ENCODE data around the gene ARMH2. TPM values are rescaled to one million over a fixed set of nuclear protein-coding genes. Genes with fewer than 3 reads are reported as not detected.

Gene ARMH2
- total and polyA plus RNA-seq, 10 of the 15 experiments (the other 5 are each of a cell fraction or from before 2014, with no cell fraction given): 0.18 to 0.46 TPM; not detected in 8

GRCh38 chr6:24779416-24780016 lies 19.2 kb downstream of the ARMH2 start:
- ChIA-PET POLR2A (interaction anchor here (0.6 to 2.3 kb wide), 8 partner anchors 37 to 273 kb away, joined by 3 to 25 read pairs (median 6); partner anchors contain the start of gene C6orf62), RAD21 (ENCODE audit: unreplicated experiment) (interaction anchor here (0.6 to 3.2 kb wide), 18 partner anchors 16 to 371 kb away, joined by 3 to 14 read pairs (median 5); partner anchors contain the start of gene C6orf62), SMC1A (ENCODE audit: uncharacterized antibody, unreplicated experiment) (interaction anchor here (0.8 to 3.2 kb wide), 21 partner anchors 9 to 371 kb away, joined by 3 to 19 read pairs (median 5); partner anchors contain the start of genes C6orf62 and RIPOR2), CTCF (interaction anchor here (0.6 to 2.5 kb wide), 13 partner anchors 50 to 256 kb away, joined by 3 to 9 read pairs (median 5); no protein-coding TSS in a partner anchor)
- DNase-seq (ENCODE audit: low read depth, low spot score): peak; percentile 90
- H3K36me3 ChIP-seq (ENCODE audit: control insufficient read depth in 2 of 2, insufficient read depth in 2 of 2, low read length in 1 of 2): peaks cover 2 to 18% of the 10 kb centered on the region in 2 experiments; a peak in 3 of 4 replicates
- H4K20me1 ChIP-seq (ENCODE audit: control insufficient read depth, insufficient read depth): no peaks in the 10 kb centered on the region; the same call in 1 of the 2 replicates
- peak overlapping the region; percentile 42; the same call in 1 of the 2 replicates for H3K4me3 ChIP-seq
- peak; percentile 11; the same call in 2 of the 3 replicates for ATAC-seq
- H3K9me3 ChIP-seq (replicated peaks; ENCODE audit: control insufficient read depth, insufficient read depth, low read length): no peaks in the 10 kb centered on the region
- intact Hi-C loops (cut with micrococcal nuclease; ENCODE audit: unreplicated experiment) (loop anchor here (5.0 to 10.0 kb wide), 5 partner anchors 153 to 375 kb away; partner anchors contain the start of gene MRS2), in situ Hi-C loops (cut with MboI) (no loop called here)
- FAIRE-seq: peak; percentile 74
- peak overlapping the region; percentile 23; the same call in 1 of the 2 replicates for H3K4me2 ChIP-seq (ENCODE audit: control insufficient read depth, insufficient read depth)
- H2AFZ ChIP-seq (ENCODE audit: control insufficient read depth, low read depth, low read length): no peak overlapping the region
- no TSS peak for BruUV-seq (replicated peaks)
- no peaks in the 10 kb centered on the region for H3K4me1 ChIP-seq (ENCODE audit: control insufficient read depth, insufficient read depth, low read length)
- H3K9ac ChIP-seq (ENCODE audit: control insufficient read depth, insufficient read depth, low read length): no peak overlapping the region; the same call in 1 of the 2 replicates
- H3K27me3 ChIP-seq (replicated peaks in 1 of 2; ENCODE audit: control insufficient read depth in 2 of 2, insufficient read depth in 2 of 2, low read length in 1 of 2): no peaks in the 10 kb centered on the region
- peak overlapping the region; percentile 87 for H3K27ac ChIP-seq (ENCODE audit: control insufficient read depth, insufficient read depth)
- whole genome bisulfite sequencing (ENCODE audit: insufficient coverage, insufficient replicate concordance, low lambda C conversion rate, missing lambda C conversion rate): 23% methylated on average over 3 of the region's 3 CpGs
- peaks cover 76% of the 10 kb centered on the region for H3K79me2 ChIP-seq (ENCODE audit: control insufficient read depth, insufficient read depth, low read length)
- TF ChIP-seq USF1 (IDR thresholded peaks at IDR 0.05; ENCODE audit: borderline replicate concordance, extremely low read length, insufficient read depth, low read depth, low read length) (no peak), MEF2B (IDR thresholded peaks at IDR 0.05; ENCODE audit: partially characterized antibody, poor library complexity, severe bottlenecking) (peak; percentile 42), RCOR1 (conservative IDR thresholded peaks at IDR 0.05; ENCODE audit: low read depth, low read length) (0 out of 2 replicates have a peak, but pooled peaks have one; percentile 39), PAX5 (IDR thresholded peaks at IDR 0.05; ENCODE audit: borderline replicate concordance, low read depth, low read length) (no peak), CREM (IDR thresholded peaks at IDR 0.05; ENCODE audit: low read depth) (no peak), EP300 (IDR thresholded peaks at IDR 0.05; ENCODE audit: borderline replicate concordance in 1 of 2, control insufficient read depth in 1 of 2, low read depth in 2 of 2, low read length in 2 of 2) (no peak; a peak in 1 of 4 replicates), REST (IDR thresholded peaks at IDR 0.05; ENCODE audit: low read depth, low read length) (no peak)
- TF ChIP-seq, protein P1, sequence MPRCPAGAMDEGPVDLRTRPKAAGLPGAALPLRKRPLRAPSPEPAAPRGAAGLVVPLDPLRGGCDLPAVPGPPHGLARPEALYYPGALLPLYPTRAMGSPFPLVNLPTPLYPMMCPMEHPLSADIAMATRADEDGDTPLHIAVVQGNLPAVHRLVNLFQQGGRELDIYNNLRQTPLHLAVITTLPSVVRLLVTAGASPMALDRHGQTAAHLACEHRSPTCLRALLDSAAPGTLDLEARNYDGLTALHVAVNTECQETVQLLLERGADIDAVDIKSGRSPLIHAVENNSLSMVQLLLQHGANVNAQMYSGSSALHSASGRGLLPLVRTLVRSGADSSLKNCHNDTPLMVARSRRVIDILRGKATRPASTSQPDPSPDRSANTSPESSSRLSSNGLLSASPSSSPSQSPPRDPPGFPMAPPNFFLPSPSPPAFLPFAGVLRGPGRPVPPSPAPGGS (IDR thresholded peaks at IDR 0.05; ENCODE audit: borderline replicate concordance, insufficient read depth, low read depth, low read length, poor library complexity, severe bottlenecking): peak; percentile 95
- TF ChIP-seq, protein P2, sequence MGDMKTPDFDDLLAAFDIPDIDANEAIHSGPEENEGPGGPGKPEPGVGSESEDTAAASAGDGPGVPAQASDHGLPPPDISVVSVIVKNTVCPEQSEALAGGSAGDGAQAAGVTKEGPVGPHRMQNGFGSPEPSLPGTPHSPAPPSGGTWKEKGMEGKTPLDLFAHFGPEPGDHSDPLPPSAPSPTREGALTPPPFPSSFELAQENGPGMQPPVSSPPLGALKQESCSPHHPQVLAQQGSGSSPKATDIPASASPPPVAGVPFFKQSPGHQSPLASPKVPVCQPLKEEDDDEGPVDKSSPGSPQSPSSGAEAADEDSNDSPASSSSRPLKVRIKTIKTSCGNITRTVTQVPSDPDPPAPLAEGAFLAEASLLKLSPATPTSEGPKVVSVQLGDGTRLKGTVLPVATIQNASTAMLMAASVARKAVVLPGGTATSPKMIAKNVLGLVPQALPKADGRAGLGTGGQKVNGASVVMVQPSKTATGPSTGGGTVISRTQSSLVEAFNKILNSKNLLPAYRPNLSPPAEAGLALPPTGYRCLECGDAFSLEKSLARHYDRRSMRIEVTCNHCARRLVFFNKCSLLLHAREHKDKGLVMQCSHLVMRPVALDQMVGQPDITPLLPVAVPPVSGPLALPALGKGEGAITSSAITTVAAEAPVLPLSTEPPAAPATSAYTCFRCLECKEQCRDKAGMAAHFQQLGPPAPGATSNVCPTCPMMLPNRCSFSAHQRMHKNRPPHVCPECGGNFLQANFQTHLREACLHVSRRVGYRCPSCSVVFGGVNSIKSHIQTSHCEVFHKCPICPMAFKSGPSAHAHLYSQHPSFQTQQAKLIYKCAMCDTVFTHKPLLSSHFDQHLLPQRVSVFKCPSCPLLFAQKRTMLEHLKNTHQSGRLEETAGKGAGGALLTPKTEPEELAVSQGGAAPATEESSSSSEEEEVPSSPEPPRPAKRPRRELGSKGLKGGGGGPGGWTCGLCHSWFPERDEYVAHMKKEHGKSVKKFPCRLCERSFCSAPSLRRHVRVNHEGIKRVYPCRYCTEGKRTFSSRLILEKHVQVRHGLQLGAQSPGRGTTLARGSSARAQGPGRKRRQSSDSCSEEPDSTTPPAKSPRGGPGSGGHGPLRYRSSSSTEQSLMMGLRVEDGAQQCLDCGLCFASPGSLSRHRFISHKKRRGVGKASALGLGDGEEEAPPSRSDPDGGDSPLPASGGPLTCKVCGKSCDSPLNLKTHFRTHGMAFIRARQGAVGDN (IDR thresholded peaks at IDR 0.05): peak; percentile 24

All from GM12878 (cell line).